ENCODE results near the gene SDHB.
"Not testable (repeated sequence)": the region's sequence is repeated elsewhere in the genome, so short reads cannot be mapped to it uniquely, and the experiment has no call there.

SDHB gene

GRCh38 chr1:17078991-17079868 lies 25.4 kb upstream of the SDHB start:
- Histone ChIP-seq H3K27ac (no peak overlapping the region), H3K4me3 (no peak overlapping the region)

- Histone ChIP-seq H3K27ac (no peak overlapping the region), H3K4me3 (no peak overlapping the region)
These were observed 21.8 kb upstream of the SDHB start for GRCh38 chr1:17075470-17076255.

GRCh38 chr1:17071794-17072193 lies 18.0 kb upstream of the SDHB start:
- H3K27ac ChIP-seq, result no peak overlapping the region
- no peak overlapping the region for H3K4me3 ChIP-seq

GRCh38 chr1:17070163-17070525 lies 16.3 kb upstream of the SDHB start:
- no peak overlapping the region for H3K27ac ChIP-seq
- H3K4me3 ChIP-seq, result no peak overlapping the region

GRCh38 chr1:17069452-17070162 lies 15.8 kb upstream of the SDHB start:
- no peak overlapping the region for H3K4me3 ChIP-seq
- no peak overlapping the region for H3K27ac ChIP-seq

- Histone ChIP-seq H3K4me3 (no peak overlapping the region), H3K27ac (no peak overlapping the region)
These were observed 15.0 kb upstream of the SDHB start for GRCh38 chr1:17068789-17069188.

GRCh38 chr1:17067465-17068240 lies 13.8 kb upstream of the SDHB start:
- Histone ChIP-seq H3K27ac (peak overlapping the region in 2 of 21 experiments; percentile 1 to 26), H3K4me3 (no peak overlapping the region)

GRCh38 chr1:17067069-17067426 lies 13.2 kb upstream of the SDHB start:
- H3K27ac ChIP-seq, result peak overlapping the region in 2 of 21 experiments; percentile 1 to 26
- no peak overlapping the region for H3K4me3 ChIP-seq

- peak overlapping the region in 4 of 21 experiments; percentile 3 to 39 (median 34) for H3K27ac ChIP-seq
- no peak overlapping the region for H3K4me3 ChIP-seq
These were observed 12.7 kb upstream of the SDHB start for GRCh38 chr1:17066361-17067068.

GRCh38 chr1:17065666-17066065 lies 11.8 kb upstream of the SDHB start:
- Histone ChIP-seq H3K4me3 (no peak overlapping the region), H3K27ac (peak overlapping the region in 4 of 21 experiments; percentile 13 to 39 (median 34))

- not testable (repeated sequence) for H3K4me3 ChIP-seq
- peak overlapping the region in 1 of 21 experiments; percentile 12 for H3K27ac ChIP-seq
These were observed 8.9 kb upstream of the SDHB start for GRCh38 chr1:17062751-17063150.

GRCh38 chr1:17061892-17062291 lies 8.1 kb upstream of the SDHB start:
- no peak overlapping the region for H3K4me3 ChIP-seq

GRCh38 chr1:17061486-17061885 lies 7.7 kb upstream of the SDHB start:
- Histone ChIP-seq H3K4me3 (no peak overlapping the region), H3K27ac (no peak overlapping the region)

More at GRCh38 chr1:17061892-17062291, 8.1 kb upstream of the SDHB start:
- H3K27ac ChIP-seq, result no peak overlapping the region

- H3K4me3 ChIP-seq, result no peak overlapping the region
- H3K27ac ChIP-seq, result no peak overlapping the region
These were observed 6.5 kb upstream of the SDHB start for GRCh38 chr1:17060306-17060749.

- H3K27ac ChIP-seq, result no peak overlapping the region
These were observed 5.8 kb upstream of the SDHB start for GRCh38 chr1:17059391-17060305.

GRCh38 chr1:17056551-17056950 lies 2.7 kb upstream of the SDHB start:
- Histone ChIP-seq H3K27ac (no peak overlapping the region), H3K4me3 (no peak overlapping the region)

More at GRCh38 chr1:17059391-17060305, 5.8 kb upstream of the SDHB start:
- H3K4me3 ChIP-seq, result no peak overlapping the region

- no peak overlapping the region for H3K4me3 ChIP-seq
- H3K27ac ChIP-seq, result no peak overlapping the region
These were observed 2.0 kb upstream of the SDHB start for GRCh38 chr1:17055801-17056200.

All from skin epidermis (tissue), 12 donors.